ENCODE data around the gene SLC6A9.

The SLC6A9 gene

GRCh38 chr1:43962324-43962723 is 68.9 kb downstream of the SLC6A9 start:
- Mint-ChIP-seq H3K36me3 (ENCODE audit: low read depth) (peaks cover 47% of the 10 kb centered on the region), H3K27ac (no peak overlapping the region), H3K4me3 (no peak overlapping the region), H3K4me1 (ENCODE audit: low read depth) (peaks cover 6% of the 10 kb centered on the region), H3K9me3 (no peaks in the 10 kb centered on the region), H3K27me3 (no peaks in the 10 kb centered on the region)
- intact Hi-C loops (cut with micrococcal nuclease): no loop called here

GRCh38 chr1:43961692-43962091 is 69.6 kb downstream of the SLC6A9 start:
- Mint-ChIP-seq H3K4me3 (no peak overlapping the region), H3K4me1 (ENCODE audit: low read depth) (peaks cover 6% of the 10 kb centered on the region), H3K36me3 (ENCODE audit: low read depth) (peaks cover 53% of the 10 kb centered on the region), H3K27me3 (no peaks in the 10 kb centered on the region), H3K27ac (no peak overlapping the region), H3K9me3 (no peaks in the 10 kb centered on the region)
- intact Hi-C loops (cut with micrococcal nuclease): no loop called here

DNA sequence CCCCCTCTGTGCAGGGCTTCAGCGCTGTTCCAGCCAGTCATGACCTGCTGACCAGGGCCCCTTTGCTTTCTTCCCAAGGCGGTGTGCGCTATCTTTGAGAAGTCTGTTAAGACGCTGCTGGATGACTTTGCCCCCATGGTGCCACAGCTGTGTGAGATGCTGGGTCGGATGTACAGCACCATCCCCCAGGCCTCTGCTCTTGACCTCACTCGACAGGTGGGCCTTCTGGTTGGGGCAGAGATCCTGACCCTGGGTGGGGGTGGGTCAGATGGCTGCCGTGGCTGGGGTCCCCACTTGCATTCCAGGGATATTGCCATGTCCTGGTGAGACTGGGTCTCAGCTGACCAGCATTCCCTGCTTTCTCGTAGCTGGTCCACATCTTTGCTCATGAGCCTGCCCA is 70.5 kb downstream of the SLC6A9 start:
- Mint-ChIP-seq H3K27ac (no peak overlapping the region), H3K9me3 (no peaks in the 10 kb centered on the region), H3K4me1 (ENCODE audit: low read depth) (peaks cover 6% of the 10 kb centered on the region), H3K27me3 (no peaks in the 10 kb centered on the region), H3K36me3 (ENCODE audit: low read depth) (peaks cover 62% of the 10 kb centered on the region), H3K4me3 (no peak overlapping the region)
- intact Hi-C loops (cut with micrococcal nuclease): no loop called here

DNA sequence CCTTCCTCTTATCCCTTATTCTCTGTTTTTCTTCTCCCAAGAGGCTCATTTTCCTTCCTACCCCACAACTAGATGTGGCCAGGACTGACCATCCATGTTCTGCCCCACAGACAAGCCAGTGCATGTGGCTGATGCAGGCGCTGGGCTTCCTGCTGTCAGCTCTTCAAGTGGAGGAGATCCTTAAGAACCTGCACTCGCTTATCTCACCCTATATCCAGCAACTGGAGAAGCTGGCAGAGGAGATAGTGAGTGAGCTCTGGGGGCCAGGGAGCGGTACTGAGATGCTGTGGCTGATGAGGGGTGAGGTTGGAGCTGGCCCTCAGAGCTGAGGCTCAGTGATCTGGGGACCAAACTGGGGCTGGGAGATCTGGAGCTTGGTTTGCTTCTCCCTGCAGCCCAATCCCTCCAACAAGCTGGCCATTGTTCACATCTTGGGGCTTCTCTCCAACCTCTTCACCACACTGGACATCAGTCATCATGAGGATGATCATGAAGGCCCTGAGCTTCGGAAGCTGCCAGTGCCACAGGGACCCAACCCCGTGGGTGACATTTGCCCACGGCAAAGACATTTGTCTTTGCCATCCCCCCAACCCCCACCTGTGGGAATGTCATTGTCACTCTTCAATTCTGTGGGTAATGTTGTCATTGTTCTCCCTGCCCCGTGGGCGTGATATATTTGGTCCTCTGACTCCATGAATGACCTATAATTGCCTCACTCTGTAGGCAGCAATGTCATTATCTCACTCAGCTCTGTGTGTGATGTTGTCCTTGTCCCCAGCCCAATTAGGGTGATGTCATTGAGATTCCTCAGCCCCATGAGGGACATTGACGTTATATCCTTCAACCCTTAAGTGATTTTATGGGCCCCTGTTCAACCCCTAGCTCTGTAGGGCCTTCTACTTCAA is 72.7 kb downstream of the SLC6A9 start:
- Mint-ChIP-seq H3K4me3 (no peak overlapping the region), H3K36me3 (ENCODE audit: low read depth) (peaks cover 73% of the 10 kb centered on the region), H3K27me3 (no peaks in the 10 kb centered on the region), H3K9me3 (no peaks in the 10 kb centered on the region), H3K27ac (no peak overlapping the region), H3K4me1 (ENCODE audit: low read depth) (peaks cover 6% of the 10 kb centered on the region)
- intact Hi-C loops (cut with micrococcal nuclease): no loop called here

GRCh38 chr1:43957407-43958040 is 73.7 kb downstream of the SLC6A9 start:
- Mint-ChIP-seq H3K27ac (no peak overlapping the region), H3K36me3 (ENCODE audit: low read depth) (peaks cover 71% of the 10 kb centered on the region), H3K27me3 (no peaks in the 10 kb centered on the region), H3K4me3 (no peak overlapping the region), H3K4me1 (ENCODE audit: low read depth) (peaks cover 5% of the 10 kb centered on the region), H3K9me3 (no peaks in the 10 kb centered on the region)
- intact Hi-C loops (cut with micrococcal nuclease): no loop called here

DNA sequence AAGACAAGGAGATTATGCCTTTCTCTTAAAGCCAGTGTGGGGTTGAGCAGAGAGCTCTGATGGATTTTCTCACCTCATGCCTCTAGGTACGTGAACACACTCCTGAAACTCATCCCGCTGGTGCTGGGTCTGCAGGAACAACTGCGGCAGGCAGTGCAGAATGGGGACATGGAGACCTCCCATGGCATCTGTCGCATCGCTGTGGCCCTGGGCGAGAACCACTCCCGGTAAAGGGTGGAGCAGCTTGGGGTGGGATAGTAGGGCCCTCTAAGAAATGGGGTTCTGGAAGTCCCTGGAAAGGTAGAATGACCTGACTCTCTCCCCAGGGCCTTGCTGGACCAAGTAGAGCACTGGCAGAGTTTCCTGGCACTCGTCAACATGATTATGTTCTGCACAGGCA is 75.0 kb downstream of the SLC6A9 start:
- H3K27ac Mint-ChIP-seq: no peak overlapping the region
- no peaks in the 10 kb centered on the region for H3K9me3 Mint-ChIP-seq
- no peak overlapping the region for H3K4me3 Mint-ChIP-seq
- no peaks in the 10 kb centered on the region for H3K27me3 Mint-ChIP-seq
- H3K4me1 Mint-ChIP-seq (ENCODE audit: low read depth): peaks cover 5% of the 10 kb centered on the region
- intact Hi-C loops (cut with micrococcal nuclease): no loop called here
- H3K36me3 Mint-ChIP-seq (ENCODE audit: low read depth): peaks cover 68% of the 10 kb centered on the region

DNA sequence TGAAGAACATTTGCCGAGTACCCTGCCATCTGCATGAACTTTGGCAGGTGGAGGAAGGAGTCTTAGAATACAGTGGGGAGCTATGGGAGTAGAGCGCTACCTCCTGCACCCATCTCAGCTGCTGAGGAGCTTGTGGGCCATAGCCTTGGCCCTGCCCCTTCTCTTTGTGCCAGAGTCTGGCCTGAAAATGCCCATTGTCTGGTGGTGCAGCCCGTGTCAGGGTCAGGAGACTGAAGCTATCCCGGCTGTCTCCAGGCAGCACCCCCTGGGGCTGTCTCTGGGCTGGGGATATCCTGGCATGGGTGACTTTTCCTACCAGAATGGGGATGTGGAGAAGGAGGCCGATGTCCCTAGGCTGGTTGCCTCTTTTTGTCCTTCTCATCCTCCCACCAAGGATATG is 77.2 kb downstream of the SLC6A9 start:
- intact Hi-C loops (cut with micrococcal nuclease): no loop called here
- no peak overlapping the region for H3K27ac Mint-ChIP-seq
- peaks cover 26% of the 10 kb centered on the region for H3K4me1 Mint-ChIP-seq (ENCODE audit: low read depth)
- no peaks in the 10 kb centered on the region for H3K9me3 Mint-ChIP-seq
- no peak overlapping the region for H3K4me3 Mint-ChIP-seq
- no peaks in the 10 kb centered on the region for H3K27me3 Mint-ChIP-seq
- H3K36me3 Mint-ChIP-seq (ENCODE audit: low read depth): peaks cover 71% of the 10 kb centered on the region

DNA sequence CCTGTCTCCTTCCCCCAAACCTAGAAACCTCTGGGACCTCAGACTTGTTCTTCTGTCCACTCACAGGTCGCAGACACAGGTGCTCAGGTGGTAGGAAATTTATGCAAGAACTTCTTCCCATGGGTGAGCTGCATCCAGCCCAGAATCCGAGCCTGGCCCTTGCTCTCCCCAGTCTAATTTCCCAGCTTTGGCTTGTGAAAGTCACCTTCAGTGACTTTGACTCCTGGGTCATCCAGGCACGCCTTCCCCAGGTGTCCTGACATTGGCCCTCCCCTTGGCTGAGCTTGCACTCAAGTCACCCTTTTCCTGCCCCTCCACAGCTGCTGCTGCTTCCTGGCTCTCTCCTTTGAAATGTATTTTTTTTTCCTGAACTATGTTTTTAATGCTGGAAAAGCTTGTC is 77.9 kb downstream of the SLC6A9 start:
- intact Hi-C loops (cut with micrococcal nuclease): no loop called here
- Mint-ChIP-seq H3K36me3 (ENCODE audit: low read depth) (peaks cover 68% of the 10 kb centered on the region), H3K27me3 (no peaks in the 10 kb centered on the region), H3K9me3 (no peaks in the 10 kb centered on the region), H3K4me1 (ENCODE audit: low read depth) (peaks cover 33% of the 10 kb centered on the region), H3K27ac (peak overlapping the region; percentile 25), H3K4me3 (no peak overlapping the region)

- H3K27ac Mint-ChIP-seq: peak overlapping the region; percentile 25
- no peak overlapping the region for H3K4me3 Mint-ChIP-seq
- no peaks in the 10 kb centered on the region for H3K9me3 Mint-ChIP-seq
- H3K4me1 Mint-ChIP-seq (ENCODE audit: low read depth): peaks cover 38% of the 10 kb centered on the region
- peaks cover 63% of the 10 kb centered on the region for H3K36me3 Mint-ChIP-seq (ENCODE audit: low read depth)
- intact Hi-C loops (cut with micrococcal nuclease): no loop called here
- H3K27me3 Mint-ChIP-seq: no peaks in the 10 kb centered on the region
These were observed 78.4 kb downstream of the SLC6A9 start for GRCh38 chr1:43952731-43953346.

DNA sequence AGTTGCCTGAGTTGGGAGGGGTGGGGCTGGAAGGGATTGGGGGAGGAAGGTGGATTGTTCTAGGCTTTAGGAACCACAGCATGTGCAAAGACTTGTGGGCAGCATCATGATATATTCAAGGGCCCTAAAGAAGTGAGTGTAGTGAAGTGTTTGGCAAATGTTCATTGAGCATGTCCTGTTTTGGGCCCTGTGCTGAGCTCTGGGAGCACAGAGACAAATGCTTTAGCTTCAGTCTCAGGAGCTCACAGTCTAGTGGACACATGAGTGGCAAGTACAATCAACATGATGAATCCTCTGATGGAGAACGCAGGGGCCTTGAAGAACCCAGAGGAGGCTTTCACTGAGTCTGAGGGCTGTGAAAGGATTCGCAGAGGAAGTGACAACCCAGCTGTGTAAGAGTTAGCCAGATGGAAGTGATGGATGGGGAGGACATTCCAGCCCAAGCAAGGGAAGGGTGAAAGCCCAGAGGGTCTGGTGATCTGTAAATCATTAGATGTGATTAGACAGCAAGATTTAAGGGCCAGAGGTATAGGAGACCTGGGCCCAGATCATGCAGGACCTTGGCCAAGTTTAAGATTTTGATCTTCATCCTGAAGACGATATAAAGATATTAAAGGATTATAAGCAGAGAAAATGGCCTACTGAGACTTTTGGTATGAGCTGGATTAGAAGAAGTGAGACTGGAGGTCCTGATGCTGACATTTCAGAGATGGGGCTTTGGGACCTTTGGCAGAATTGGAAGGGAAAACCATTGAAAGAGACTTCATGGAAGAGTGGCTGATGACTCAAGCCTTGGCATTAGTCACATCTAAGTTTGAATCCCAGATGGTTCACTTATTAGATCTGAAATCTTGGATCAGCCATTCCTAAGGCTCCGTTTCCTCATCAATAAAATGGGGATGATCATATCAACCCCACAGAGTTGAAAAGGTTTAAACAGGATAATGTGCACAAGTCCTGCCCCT is 80.0 kb downstream of the SLC6A9 start:
- no peak overlapping the region for H3K27ac Mint-ChIP-seq
- no peak overlapping the region for H3K4me3 Mint-ChIP-seq
- no peaks in the 10 kb centered on the region for H3K9me3 Mint-ChIP-seq
- no peaks in the 10 kb centered on the region for H3K27me3 Mint-ChIP-seq
- peaks cover 57% of the 10 kb centered on the region for H3K36me3 Mint-ChIP-seq (ENCODE audit: low read depth)
- intact Hi-C loops (cut with micrococcal nuclease): no loop called here
- peaks cover 46% of the 10 kb centered on the region for H3K4me1 Mint-ChIP-seq (ENCODE audit: low read depth)

GRCh38 chr1:43949678-43950077 is 81.6 kb downstream of the SLC6A9 start:
- H3K9me3 Mint-ChIP-seq: no peaks in the 10 kb centered on the region
- H3K27ac Mint-ChIP-seq: no peak overlapping the region
- H3K4me3 Mint-ChIP-seq: no peak overlapping the region
- H3K27me3 Mint-ChIP-seq: no peaks in the 10 kb centered on the region
- H3K4me1 Mint-ChIP-seq (ENCODE audit: low read depth): peaks cover 63% of the 10 kb centered on the region
- intact Hi-C loops (cut with micrococcal nuclease): loop anchor here (10.0 kb wide), 1 partner anchor 85 kb away; the partner anchor contains the start of gene SLC6A9
- peaks cover 47% of the 10 kb centered on the region for H3K36me3 Mint-ChIP-seq (ENCODE audit: low read depth)

- peaks cover 48% of the 10 kb centered on the region for H3K36me3 Mint-ChIP-seq (ENCODE audit: low read depth)
- no peaks in the 10 kb centered on the region for H3K27me3 Mint-ChIP-seq
- no peaks in the 10 kb centered on the region for H3K9me3 Mint-ChIP-seq
- intact Hi-C loops (cut with micrococcal nuclease): loop anchor here (2.0 to 10.0 kb wide), 2 partner anchors 43 to 87 kb away; partner anchors contain the start of genes CCDC24 and SLC6A9
- H3K4me3 Mint-ChIP-seq: peak overlapping the region; percentile 91
- peaks cover 69% of the 10 kb centered on the region for H3K4me1 Mint-ChIP-seq (ENCODE audit: low read depth)
- peak overlapping the region; percentile 93 for H3K27ac Mint-ChIP-seq
These were observed 83.3 kb downstream of the SLC6A9 start for GRCh38 chr1:43947874-43948437.
